Activated naive CD4-positive, alpha-beta T cell treated with anti-CD3 and anti-CD28 coated beads, Interleukin-2, amount 50 U/mL, for 72 hours (primary cell): ENCODE results near the gene MYO5B. TPM values are rescaled to one million over a fixed set of nuclear protein-coding genes. Genes with fewer than 3 reads are reported as not detected.

ENCODE experiments used
- ATAC-seq, 2 donors: fragments of 150-1000 bp; cut with Tn5 transposase; 2 replicates each; pipeline ENCODE4 v1.10.0; 2021; ENCODE audit warnings: mild to moderate bottlenecking in 2 of 2, moderate library complexity in 2 of 2
- DNase-seq, 2 donors: peaks; one replicate each; pipeline ENCODE4 v3.0.0; 2021 to 2022; ENCODE audit warnings: low spot score in 2 of 2
- H3K27ac Mint-ChIP-seq, 2 donors: one replicate each; pipeline ENCODE4 v1.8.0; 2022; ENCODE audit warnings: mild to moderate bottlenecking in 2 of 2, mixed read lengths in 2 of 2
- H3K36me3 Mint-ChIP-seq, 2 donors: one replicate each; pipeline ENCODE4 v1.8.0; 2022; ENCODE audit warnings: mixed read lengths in 2 of 2
- H3K9me3 Mint-ChIP-seq, 2 donors: one replicate each; pipeline ENCODE4 v1.8.0; 2022; ENCODE audit warnings: mixed read lengths in 2 of 2
- total RNA-seq, 2 donors: library from RNA; stranded (reverse); gene quantifications; one replicate each; pipeline ENCODE4 v1.2.3, GENCODE V29; 2022

Gene MYO5B
- total RNA-seq, 2 donors from 2014 or later = 0.27 to 0.41 TPM

DNA sequence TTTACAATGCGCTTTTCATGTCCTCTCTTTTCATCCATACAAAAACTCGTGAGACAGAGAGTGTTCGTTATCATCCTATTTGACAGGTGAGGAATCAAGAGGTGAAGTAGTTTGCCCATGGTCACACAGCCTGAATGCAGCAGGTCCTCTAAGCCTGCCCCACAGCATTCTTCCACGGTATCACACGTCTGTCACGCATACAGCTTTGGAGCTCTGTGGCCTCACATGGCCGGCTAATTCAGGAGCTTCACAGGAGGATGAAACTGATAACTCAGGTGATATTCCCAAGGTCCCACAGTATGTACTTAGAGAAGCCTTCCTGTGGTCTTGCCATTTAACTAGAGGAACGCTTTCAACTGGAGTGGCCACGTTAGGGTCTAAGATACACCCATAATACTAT is 59.0 kb downstream of the MYO5B start:
- ATAC-seq = no peak
- no peak for DNase-seq
- Mint-ChIP-seq H3K27ac (no peak overlapping the region), H3K9me3 (no peaks in the 10 kb centered on the region), H3K36me3 (no peaks in the 10 kb centered on the region)

- Mint-ChIP-seq H3K27ac (no peak overlapping the region), H3K36me3 (no peaks in the 10 kb centered on the region), H3K9me3 (no peaks in the 10 kb centered on the region)
- ATAC-seq = no peak
- no peak for DNase-seq
These were observed 61.4 kb downstream of the MYO5B start for GRCh38 chr18:50133526-50133925.

- Mint-ChIP-seq H3K36me3 (no peaks in the 10 kb centered on the region), H3K9me3 (no peaks in the 10 kb centered on the region), H3K27ac (no peak overlapping the region)
- ATAC-seq (peak; percentile 90 to 94), DNase-seq (no peak)
These were observed 63.4 kb downstream of the MYO5B start for GRCh38 chr18:50131591-50131990.

- no peak for DNase-seq
These were observed 66.3 kb downstream of the MYO5B start for GRCh38 chr18:50128506-50129271.

GRCh38 chr18:50127516-50128210 is 67.3 kb downstream of the MYO5B start:
- Mint-ChIP-seq H3K36me3 (no peaks in the 10 kb centered on the region), H3K9me3 (no peaks in the 10 kb centered on the region), H3K27ac (no peak overlapping the region)
- ATAC-seq (no peak), DNase-seq (no peak)

More at GRCh38 chr18:50128506-50129271, 66.3 kb downstream of the MYO5B start:
- H3K27ac Mint-ChIP-seq = no peak overlapping the region
- ATAC-seq = no peak
- no peaks in the 10 kb centered on the region for H3K36me3 Mint-ChIP-seq
- no peaks in the 10 kb centered on the region for H3K9me3 Mint-ChIP-seq

DNA sequence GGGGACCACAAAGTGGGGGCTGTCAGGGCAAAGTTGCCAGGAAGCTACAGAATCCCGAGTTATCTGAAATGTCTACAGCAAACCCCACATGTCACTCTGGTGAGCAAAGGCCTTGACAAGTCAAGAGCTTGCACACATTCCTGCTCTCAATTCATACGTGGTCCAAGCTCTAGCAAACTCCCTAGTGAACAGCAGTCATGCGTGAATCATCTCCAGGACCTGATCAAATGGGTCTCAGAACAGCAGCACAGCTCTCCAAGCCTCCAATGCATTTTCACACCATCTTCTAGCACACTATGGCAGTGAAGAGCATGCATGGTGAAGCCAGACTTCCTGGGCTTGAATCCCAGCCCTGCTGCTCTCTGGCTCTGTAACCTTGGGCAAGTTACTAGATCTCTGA is 68.5 kb downstream of the MYO5B start:
- DNase-seq = no peak
- H3K9me3 Mint-ChIP-seq = no peaks in the 10 kb centered on the region
- H3K27ac Mint-ChIP-seq = no peak overlapping the region
- no peak for ATAC-seq
- H3K36me3 Mint-ChIP-seq = no peaks in the 10 kb centered on the region

DNA sequence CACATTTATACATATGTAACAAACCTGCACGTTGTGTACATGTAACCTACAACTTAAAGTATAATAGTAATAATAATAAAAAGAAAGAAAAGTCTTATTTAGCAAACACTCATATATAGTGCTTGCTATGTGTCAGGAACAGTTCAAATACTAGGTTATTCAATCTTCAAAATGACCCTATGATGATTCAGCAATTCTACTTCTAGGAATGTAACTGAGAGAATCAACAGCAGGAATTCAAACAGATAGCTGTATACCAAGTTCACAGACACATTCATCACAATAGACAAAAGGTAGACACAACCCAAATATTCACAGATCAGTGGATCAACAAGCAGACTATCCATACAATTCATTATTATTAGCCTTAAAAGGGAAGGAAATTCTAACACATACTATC is 69.5 kb downstream of the MYO5B start:
- Mint-ChIP-seq H3K36me3 (no peaks in the 10 kb centered on the region), H3K9me3 (no peaks in the 10 kb centered on the region), H3K27ac (no peak overlapping the region)
- ATAC-seq (no peak), DNase-seq (no peak)

DNA sequence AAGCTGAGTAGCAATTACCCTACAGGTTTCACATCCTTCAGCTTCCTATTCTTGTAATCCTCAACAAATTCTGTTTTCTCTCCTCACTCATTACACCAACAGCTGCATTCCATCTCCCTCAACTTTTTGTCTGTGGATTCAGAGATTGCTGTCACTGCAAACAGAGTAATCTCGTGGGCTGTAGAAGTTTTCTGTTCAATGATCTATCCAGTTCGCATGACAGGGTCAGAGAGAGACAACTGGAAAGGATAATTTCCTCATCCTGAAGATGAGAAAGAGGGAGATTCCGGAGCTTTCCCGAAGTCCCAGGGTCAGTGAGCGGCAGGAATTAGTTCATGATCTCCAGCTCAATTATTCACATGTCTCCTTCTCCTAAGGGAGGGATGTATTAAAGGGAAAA is 75.7 kb downstream of the MYO5B start:
- DNase-seq (no peak), ATAC-seq (no peak)
- H3K27ac Mint-ChIP-seq = no peak overlapping the region
- H3K9me3 Mint-ChIP-seq = no peaks in the 10 kb centered on the region
- no peaks in the 10 kb centered on the region for H3K36me3 Mint-ChIP-seq

- ATAC-seq (no peak), DNase-seq (no peak)
- H3K27ac Mint-ChIP-seq = no peak overlapping the region
- no peaks in the 10 kb centered on the region for H3K9me3 Mint-ChIP-seq
- no peaks in the 10 kb centered on the region for H3K36me3 Mint-ChIP-seq
These were observed 77.1 kb downstream of the MYO5B start for GRCh38 chr18:50117863-50118262.

GRCh38 chr18:50115095-50115494 is 79.9 kb downstream of the MYO5B start:
- no peaks in the 10 kb centered on the region for H3K9me3 Mint-ChIP-seq
- H3K36me3 Mint-ChIP-seq = no peaks in the 10 kb centered on the region
- H3K27ac Mint-ChIP-seq = no peak overlapping the region
- DNase-seq (no peak), ATAC-seq (no peak)

- no peak for DNase-seq
- H3K9me3 Mint-ChIP-seq = no peaks in the 10 kb centered on the region
- no peak for ATAC-seq
- no peaks in the 10 kb centered on the region for H3K36me3 Mint-ChIP-seq
- no peak overlapping the region for H3K27ac Mint-ChIP-seq
These were observed 80.5 kb downstream of the MYO5B start for GRCh38 chr18:50114448-50114847.

DNA sequence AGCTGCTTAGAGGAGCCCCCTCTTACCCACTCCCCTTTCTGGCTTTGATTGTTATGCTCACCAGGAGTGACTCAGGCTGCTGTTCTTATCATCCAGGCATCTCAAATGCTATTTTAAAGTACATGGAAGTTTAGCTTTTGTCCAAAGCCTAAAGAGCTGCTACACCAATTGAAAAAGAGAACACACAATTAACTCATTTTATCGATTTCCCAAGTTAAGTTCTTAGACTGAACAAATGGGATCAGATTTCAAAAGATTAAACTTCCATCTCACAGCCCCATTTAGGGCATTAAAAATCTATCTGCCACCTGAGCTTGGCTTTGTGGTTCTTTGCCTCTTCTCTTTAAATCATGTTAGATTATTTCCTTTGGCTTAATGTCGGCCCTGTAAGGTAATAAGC is 81.2 kb downstream of the MYO5B start:
- Mint-ChIP-seq H3K9me3 (no peaks in the 10 kb centered on the region), H3K27ac (no peak overlapping the region), H3K36me3 (no peaks in the 10 kb centered on the region)
- ATAC-seq = no peak
- no peak for DNase-seq

GRCh38 chr18:50111398-50111797 is 83.5 kb downstream of the MYO5B start:
- H3K27ac Mint-ChIP-seq = no peak overlapping the region

GRCh38 chr18:50107468-50107977 is 87.4 kb downstream of the MYO5B start:
- ATAC-seq = no peak
- Mint-ChIP-seq H3K9me3 (no peaks in the 10 kb centered on the region), H3K27ac (no peak overlapping the region), H3K36me3 (no peaks in the 10 kb centered on the region)
- DNase-seq = no peak

More at GRCh38 chr18:50111398-50111797, 83.5 kb downstream of the MYO5B start:
- DNase-seq = no peak
- Mint-ChIP-seq H3K9me3 (no peaks in the 10 kb centered on the region), H3K36me3 (no peaks in the 10 kb centered on the region)
- no peak for ATAC-seq

DNA sequence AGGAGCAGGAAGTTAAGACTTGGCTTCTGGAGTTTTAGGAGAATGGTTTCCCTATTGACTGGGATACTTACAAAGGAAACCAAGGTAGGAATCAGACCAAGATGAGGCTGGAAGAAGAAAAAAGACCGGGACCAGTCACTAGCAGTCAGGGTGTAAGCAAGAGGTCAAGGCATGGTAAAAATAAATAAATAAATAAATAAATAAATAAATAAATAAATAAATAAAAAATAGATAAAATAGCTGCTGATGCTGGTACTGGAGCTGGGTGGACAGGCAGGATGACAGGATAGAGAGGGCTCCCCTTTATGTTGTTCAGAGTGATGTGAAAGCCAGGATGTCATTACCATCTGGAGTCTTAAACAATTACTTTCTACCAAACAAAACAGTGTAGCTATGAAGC is 89.9 kb downstream of the MYO5B start:
- Mint-ChIP-seq H3K9me3 (no peaks in the 10 kb centered on the region), H3K27ac (no peak overlapping the region), H3K36me3 (no peaks in the 10 kb centered on the region)
- no peak for ATAC-seq
- no peak for DNase-seq

GRCh38 chr18:50104421-50104820 is 90.5 kb downstream of the MYO5B start:
- ATAC-seq (no peak), DNase-seq (no peak)
- Mint-ChIP-seq H3K36me3 (no peaks in the 10 kb centered on the region), H3K27ac (no peak overlapping the region), H3K9me3 (no peaks in the 10 kb centered on the region)

GRCh38 chr18:50099725-50100407 is 95.1 kb downstream of the MYO5B start:
- H3K27ac Mint-ChIP-seq = no peak overlapping the region
- DNase-seq = no peak
- ATAC-seq = peak in 1 of 2 donors; percentile 81
- H3K9me3 Mint-ChIP-seq = no peaks in the 10 kb centered on the region
- H3K36me3 Mint-ChIP-seq = no peaks in the 10 kb centered on the region
